M059J (cell line): Measurements from ENCODE around the gene CDH5. TPM values are rescaled to one million over a fixed set of nuclear protein-coding genes. Genes with fewer than 3 reads are reported as not detected.

Experiments used
- DNase-seq: peaks from one replicate; pipeline ENCODE4 v3.0.0-alpha.2; 2012; ENCODE audit warnings: low read depth
- total RNA-seq: library from RNA; depleted of rRNA; stranded (reverse); fragments of >200 nt; shearing (Covaris generic); gene quantifications from 2 replicates; pipeline ENCODE4 v1.2.3, GENCODE V29; 2014

Gene CDH5
- total RNA-seq, 1 experiment from 2014 or later, result 0.05 TPM

DNA sequence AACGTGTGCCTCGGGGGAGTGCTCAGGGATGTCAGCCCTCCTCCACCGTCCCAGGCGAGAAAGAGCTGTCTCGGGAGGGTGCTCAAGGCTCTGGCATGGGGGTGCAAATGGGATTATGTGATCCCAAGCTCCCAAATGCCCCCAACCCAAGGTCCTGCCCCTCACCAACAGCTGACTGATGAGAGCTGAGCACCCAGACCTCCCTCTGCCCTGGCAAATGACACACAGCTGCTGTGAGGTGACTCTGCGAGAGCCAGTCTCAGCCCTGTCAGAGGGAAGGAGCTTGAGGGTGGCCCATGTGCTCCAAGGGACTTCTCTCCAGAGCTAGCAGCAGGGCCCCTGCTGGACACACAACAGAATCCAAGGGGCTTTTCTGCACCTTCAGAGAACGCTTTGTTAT is 7.7 kb downstream of the CDH5 start:
- no peak for DNase-seq

- no peak for DNase-seq
Observed at GRCh38 chr16:66375451-66375850, 9.0 kb downstream of the CDH5 start.

DNA sequence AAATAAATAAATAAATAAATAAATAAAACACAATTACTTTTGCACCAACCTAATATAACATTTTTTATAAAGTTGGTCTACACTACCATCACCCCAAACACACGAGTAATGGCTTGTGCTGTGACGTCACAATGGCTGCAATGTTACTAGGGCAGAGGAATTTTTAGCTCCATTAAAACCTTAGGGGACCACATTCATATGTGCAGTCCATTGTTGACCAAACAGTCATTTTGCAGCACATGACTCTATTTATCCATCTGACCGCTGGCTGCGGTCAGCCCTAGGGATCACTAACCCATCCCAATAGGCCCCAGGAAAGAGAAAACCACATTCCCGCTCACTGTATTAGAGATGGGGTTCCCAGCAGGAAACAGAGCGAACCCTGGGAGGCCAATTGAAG is 9.6 kb downstream of the CDH5 start:
- DNase-seq, result no peak

DNA sequence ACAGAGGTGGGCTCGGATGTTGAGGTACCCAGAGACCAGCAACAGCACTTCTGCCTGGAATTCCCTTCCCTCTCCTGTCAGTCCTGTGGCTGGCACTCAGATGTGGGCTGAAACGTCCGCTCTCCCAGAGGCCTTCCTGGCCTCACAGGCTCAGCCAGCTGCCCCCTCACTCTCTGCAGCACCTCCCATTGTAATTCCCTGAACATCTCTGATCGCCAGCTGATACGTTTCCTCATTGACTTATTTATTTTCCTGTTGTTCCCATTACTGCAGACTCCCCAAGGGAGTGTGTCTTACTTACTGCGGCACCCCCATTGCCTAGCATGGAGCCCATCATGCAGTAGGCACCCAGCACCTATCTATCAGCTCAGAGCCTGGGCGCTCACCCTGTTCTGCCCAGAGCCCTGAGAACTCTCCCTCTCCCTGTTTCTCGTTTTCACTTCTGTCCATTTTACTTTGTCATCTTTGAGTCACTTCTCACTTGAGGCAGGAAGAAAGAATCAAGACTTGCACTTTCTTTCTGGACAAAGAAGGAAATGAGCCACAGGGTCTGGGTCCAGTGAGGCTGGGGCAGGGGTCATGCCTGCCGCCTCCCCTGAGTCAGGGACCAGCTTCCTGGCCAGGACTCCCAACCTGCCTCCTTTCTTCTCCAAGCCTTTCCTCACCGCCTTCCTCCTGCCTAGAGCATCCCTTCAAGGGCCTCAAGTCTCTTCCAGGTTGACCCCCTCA is 10.2 kb downstream of the CDH5 start:
- DNase-seq, result no peak

GRCh38 chr16:66377324-66377723 is 10.8 kb downstream of the CDH5 start:
- DNase-seq, result no peak

- DNase-seq, result peak; percentile 36
Observed at GRCh38 chr16:66378741-66379570, 12.5 kb downstream of the CDH5 start.

- no peak for DNase-seq
Observed at GRCh38 chr16:66379571-66379941, 13.1 kb downstream of the CDH5 start.

- DNase-seq, result no peak
Observed at GRCh38 chr16:66380421-66380820, 13.9 kb downstream of the CDH5 start.

DNA sequence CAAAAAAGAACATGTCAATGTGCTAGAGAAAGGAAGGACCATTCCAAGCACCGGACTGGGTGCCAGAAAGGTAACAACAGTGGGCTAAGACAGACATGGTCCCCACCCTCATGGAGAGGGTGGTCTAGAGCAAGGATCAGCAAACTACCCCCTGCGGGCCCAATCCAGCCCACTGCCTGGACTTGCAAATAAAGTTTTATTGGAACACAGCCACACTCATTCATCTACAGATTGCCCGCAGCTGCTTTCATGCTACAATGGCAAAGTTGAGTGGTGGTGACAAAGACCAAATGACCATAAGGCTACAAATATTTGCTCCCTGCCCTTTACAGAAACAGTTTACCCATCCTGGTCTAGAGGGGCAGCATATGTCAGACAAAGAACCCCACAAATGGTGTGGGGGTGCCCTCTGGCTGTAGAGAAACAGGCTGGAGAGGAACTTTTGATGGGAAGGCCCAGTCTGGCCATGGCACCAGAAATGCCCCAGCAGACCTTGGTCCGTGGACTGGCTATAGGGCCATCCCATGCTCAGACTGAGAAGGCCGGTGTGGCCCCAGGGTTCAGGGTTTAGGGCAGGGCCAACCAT is 15.2 kb downstream of the CDH5 start:
- no peak for DNase-seq

DNA sequence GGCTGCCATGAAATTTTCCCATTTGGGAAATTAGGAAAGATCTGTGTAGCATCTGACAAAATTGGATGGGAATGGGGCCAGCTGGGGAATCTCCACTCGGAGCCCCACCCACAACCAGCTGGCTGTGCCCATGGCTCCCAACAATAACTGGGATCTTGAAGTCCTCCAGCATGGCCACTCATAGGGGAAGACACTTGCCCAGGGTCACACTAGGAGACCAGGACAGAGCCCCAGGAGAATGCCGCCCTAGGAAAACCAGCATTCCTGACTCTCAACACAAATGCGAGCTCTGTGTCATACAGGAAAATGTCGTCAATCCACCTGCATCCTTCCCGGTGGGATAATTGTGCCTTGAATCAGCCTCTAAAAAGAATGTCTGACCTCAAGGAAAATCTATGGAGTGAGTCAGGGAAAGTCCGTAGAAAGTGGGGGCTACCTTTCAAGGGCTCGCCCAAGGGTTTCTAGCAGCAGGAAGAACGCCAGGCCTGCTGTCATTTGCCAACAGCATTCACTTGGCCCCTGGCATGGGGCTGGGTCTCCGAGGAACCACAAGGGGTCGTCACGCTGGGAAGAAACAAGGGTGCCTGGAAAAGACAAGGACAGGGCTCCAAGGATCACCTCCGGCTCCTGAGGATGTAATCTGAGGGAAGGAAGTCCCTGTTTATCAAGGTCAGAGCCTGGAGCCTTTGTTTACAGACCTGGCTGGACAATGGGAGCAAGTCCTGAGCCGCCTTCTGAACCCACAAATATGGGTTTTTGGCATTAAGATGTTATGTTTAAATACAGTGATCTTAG is 15.9 kb downstream of the CDH5 start:
- DNase-seq, result peak; percentile 98

DNA sequence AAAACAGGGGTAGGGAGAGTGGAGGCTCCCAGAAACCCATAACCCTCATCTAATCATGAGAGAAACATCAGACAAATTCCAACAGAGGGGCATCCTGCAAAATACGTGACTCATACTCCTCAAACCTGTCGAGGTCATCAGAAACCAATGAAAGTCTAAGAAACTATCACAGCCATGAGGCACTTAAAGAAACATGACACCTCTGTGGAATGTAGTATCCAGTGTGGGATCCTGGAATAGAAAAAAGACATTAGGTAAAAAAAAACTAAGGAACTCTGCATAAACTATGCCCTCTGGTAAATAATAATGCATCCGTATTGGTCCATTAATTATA is 16.4 kb downstream of the CDH5 start:
- peak; percentile 96 for DNase-seq

DNA sequence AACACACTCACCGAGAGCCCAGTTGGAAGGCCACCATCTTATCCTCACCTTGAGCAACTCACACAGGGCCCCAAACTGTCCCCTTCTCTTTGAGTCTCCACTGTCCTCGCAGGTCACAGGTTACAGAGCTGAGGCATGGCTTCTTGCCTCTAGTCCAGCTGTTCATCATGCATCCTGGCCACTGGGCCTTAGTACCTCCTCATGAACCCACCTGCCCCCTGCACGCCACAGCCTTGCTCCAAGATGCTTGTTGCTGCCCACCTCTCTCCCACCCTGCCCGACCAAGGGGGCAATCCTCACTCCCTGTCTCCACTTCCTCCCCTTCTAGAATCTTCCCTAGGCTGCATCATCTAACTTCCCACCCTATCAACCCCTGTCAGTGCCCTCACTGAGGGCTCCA is 17.1 kb downstream of the CDH5 start:
- DNase-seq, result no peak

GRCh38 chr16:66385415-66385814 is 18.9 kb downstream of the CDH5 start:
- DNase-seq, result no peak

DNA sequence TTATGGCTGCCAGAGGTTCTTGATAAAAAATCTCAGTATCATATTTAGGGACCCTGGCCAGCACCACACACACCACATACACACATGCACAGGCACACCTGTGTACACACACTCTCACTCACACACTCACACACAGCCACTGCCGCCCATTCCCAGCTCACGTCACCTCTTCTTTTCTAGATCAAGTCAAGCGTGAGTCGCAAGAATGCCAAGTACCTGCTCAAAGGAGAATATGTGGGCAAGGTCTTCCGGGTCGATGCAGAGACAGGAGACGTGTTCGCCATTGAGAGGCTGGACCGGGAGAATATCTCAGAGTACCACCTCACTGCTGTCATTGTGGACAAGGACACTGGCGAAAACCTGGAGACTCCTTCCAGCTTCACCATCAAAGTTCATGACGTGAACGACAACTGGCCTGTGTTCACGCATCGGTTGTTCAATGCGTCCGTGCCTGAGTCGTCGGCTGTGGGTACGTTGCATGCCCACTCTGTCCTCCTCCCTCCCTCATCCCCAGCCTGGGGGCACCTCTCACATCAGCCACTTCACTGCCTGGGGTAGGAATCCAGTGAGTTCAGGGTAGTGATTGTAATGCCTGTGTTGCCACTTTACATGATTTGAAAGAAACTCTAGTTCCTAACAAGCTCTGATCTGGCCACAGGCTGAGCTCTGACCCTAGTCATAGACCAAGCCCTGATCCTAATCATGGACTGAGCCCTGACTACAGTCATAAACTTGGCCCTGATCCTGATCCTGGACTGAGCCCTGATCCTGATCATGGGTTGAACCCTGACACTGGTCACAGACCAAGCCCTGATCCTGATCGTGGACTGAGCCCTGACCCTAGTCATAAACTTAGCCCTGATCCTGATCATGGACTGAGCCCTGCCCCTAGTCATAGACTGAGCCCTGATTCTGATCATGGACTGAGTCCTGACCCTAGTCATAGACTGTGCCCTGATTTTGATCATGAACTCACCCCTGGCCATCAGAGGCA is 20.4 kb downstream of the CDH5 start:
- no peak for DNase-seq

DNA sequence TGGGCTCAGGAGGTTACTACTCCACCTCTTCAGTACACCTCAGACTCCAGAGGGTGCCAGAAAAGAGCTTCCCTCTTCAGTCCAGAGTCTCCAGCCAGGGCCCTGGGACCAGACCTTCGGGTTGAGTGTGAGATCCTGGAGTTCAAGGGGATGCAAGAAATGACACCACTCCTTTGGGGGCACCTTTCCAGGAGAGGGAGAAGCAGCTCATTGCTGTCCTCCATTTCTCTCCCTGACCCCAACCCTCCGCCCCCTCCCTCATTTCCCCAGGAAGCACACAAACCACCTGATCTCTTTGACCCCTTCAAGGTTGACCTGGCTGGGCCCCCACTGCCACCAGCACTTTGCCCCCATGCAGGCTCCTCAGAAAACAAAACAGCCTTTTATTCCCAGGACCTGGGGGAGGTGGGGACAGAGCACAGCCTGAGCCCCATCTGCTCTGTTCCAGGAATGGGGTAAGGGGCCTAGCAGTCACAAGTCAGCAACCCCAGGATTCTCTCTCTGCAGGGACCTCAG is 21.4 kb downstream of the CDH5 start:
- DNase-seq, result no peak

DNA sequence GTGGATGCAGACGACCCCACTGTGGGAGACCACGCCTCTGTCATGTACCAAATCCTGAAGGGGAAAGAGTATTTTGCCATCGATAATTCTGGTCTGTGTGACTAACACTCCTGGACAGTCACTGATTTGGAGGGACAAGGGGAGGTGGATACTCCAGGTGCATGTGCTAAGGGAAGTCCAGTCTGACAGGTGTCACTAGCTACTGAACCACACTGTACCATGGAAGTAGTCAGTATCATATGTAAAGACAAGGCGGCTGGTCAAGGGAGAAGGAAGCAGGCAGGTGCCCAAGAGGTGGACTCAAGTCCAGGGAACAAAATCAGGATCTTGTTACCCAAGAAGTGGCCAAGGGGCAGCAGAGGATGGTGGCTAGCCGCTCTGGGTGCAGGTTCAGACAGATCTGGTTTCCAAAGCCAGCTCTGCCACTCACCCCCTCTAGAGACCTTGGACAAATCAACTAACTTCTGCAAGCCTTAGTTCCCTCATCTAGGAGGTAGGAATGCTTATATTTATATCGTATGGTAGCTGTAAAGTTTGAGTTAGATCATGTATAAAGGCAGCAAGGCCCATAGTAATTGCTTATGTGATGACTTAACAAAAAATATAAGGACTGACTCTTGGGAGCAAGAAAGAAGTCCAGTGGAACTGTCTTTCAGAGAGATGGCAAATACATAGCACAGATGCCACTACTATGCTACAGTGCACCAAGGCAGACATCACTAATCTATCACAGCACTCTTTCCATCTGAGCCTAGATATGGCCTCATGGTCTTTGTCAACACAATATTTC is 22.1 kb downstream of the CDH5 start:
- DNase-seq, result no peak

DNA sequence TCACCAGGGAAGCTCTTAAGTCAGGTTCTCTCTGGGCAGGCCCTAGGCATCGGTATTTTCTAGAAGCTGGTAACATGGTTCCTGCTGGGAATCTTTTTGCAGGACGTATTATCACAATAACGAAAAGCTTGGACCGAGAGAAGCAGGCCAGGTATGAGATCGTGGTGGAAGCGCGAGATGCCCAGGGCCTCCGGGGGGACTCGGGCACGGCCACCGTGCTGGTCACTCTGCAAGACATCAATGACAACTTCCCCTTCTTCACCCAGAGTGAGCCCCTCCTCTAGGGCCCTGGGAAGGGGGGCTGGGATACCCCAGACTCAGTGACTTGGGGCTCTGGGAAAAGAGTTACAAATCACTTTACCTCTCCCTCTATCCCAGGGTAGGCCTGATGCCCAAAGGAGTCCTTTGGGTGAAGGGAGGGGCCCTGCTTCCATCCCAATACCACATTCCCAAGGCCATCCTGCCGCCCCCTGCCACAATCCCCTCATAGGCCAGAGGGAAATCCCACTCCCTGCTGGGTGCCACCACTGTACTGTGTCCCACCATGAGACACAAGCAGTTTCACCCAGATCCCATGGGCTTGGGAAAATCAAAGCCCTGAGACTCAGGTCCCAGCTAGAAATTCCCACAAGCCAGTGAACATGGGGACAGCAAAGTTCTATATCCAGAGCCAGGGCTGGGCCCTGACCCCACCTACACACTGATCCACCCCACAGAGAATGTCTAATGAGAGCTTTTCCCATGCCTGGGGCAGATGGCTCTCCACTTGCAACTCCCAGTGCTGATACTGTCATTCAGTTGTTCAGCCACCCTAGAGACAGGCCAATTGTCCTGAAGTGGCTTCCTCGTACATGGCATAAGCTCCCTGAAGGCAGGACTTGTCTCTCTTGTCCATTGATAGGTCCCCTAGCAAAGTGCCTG is 23.0 kb downstream of the CDH5 start:
- DNase-seq, result no peak

DNA sequence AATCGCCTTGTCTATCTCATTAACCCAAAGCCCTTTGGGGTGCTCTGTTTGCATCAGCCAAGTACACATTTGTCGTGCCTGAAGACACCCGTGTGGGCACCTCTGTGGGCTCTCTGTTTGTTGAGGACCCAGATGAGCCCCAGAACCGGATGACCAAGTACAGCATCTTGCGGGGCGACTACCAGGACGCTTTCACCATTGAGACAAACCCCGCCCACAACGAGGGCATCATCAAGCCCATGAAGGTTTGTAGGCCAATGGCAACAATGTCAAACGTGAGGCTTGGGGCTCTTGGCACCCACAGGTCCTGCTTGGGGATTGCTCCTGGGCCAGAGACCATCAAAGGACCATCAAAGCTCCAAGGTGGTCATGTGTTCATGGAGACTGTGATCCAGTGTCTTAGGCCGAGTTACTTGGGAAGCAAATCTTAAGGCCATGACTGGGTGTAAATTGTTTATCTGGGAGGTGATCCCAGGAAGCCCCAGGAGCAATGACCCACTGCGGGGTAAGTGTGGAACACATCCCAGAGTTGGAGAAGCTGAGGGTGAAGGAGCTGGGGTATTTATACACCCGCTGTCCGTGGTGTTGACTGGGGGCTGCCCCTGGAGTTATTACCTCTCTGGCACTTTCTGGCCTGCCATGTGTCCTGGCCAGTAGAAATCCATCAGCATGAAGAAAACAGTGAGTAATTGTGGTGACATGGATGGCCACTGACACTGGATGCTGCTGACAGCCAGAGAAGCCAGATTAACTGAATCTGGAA is 24.0 kb downstream of the CDH5 start:
- DNase-seq, result no peak
